Small intestine (tissue), 7 donors: ENCODE measurements around the gene USE1. TPM values are rescaled to one million over a fixed set of nuclear protein-coding genes. Genes with fewer than 3 reads are reported as not detected.

Source experiments
- DNase-seq, 2 donors: peaks; one replicate each; pipeline versions ENCODE4 v3.0.0 to v3.0.0-alpha.2; 2013
- FAIRE-seq: peaks from 2 replicates; lab custom pipeline; 2012; peaks lifted over from hg19 to GRCh38; lab: Jason Lieb, UNC
- H3K27ac ChIP-seq, 3 donors: one replicate each; pipeline ENCODE4 v1.5.1; 2013; ENCODE audit warnings: low read length in 2 of 3, mild to moderate bottlenecking in 2 of 3, control low read depth in 1 of 3, inconsistent platforms in 1 of 3, low read depth in 1 of 3, moderate library complexity in 1 of 3
- H3K27me3 ChIP-seq, 3 donors: one replicate each; pipeline ENCODE4 v1.6.1; 2013; ENCODE audit warnings: low read length in 3 of 3, inconsistent platforms in 1 of 3; ENCODE audit not compliant: control insufficient read depth in 3 of 3, insufficient read depth in 3 of 3
- H3K36me3 ChIP-seq, 3 donors: one replicate each; pipeline ENCODE4 v1.6.1; 2013; ENCODE audit warnings: low read length in 3 of 3, inconsistent platforms in 1 of 3, low read depth in 1 of 3, mild to moderate bottlenecking in 1 of 3, moderate library complexity in 1 of 3; ENCODE audit not compliant: control insufficient read depth in 3 of 3, insufficient read depth in 2 of 3
- H3K4me1 ChIP-seq, 3 donors: one replicate each; pipeline ENCODE4 v1.6.1; 2013; ENCODE audit warnings: low read length in 2 of 3, inconsistent platforms in 1 of 3, low read depth in 1 of 3, mild to moderate bottlenecking in 1 of 3, moderate library complexity in 1 of 3; ENCODE audit not compliant: control insufficient read depth in 3 of 3, insufficient read depth in 2 of 3
- H3K4me3 ChIP-seq, 3 donors: one replicate each; pipeline ENCODE4 v1.5.1; 2013; ENCODE audit warnings: low read length in 3 of 3, control low read depth in 1 of 3, inconsistent platforms in 1 of 3, low read depth in 1 of 3, mild to moderate bottlenecking in 1 of 3, moderate library complexity in 1 of 3
- H3K9me3 ChIP-seq, 2 donors: one replicate each; pipeline ENCODE4 v1.6.1; 2013; ENCODE audit warnings: low read depth in 1 of 2, low read length in 1 of 2; ENCODE audit not compliant: control insufficient read depth in 2 of 2, insufficient read depth in 1 of 2
- WGBS, 3 donors: extraction: QIAGEN DNeasy Blood & Tissue Kit; methylation state at CpG; one replicate each; pipeline ENCODE4 v1.1.7; 2013; 5-methylcytosine and 5-hydroxymethylcytosine counted together
- polyA plus RNA-seq, 4 donors: library from polyadenylated mRNA; stranded (reverse) in 3 of 4; unstranded in 1 of 4; fragments of 200-250 nt in 3 of 4; fragments of 120-200 nt in 1 of 4; gene quantifications; one replicate each; pipeline versions ENCODE4 v1.2.1 to v1.2.3, GENCODE V29; 2013
- donor health status: healthy with polysubstance abuse.
- donor health status: control.
- donor health status: control.
- donor health status: Bipolar disorder and iron deficiency.
- donor health status: healthy.

The USE1 gene
- polyA plus RNA-seq, 4 donors, result 31.7 to 40.5 (median 37.2) TPM

- no peak for FAIRE-seq
- no peak overlapping the region for H3K27ac ChIP-seq
- WGBS, 3 donors, result 71 to 89% (median 82%) methylated on average over 16 of the region's 16 CpGs
- H3K27me3 ChIP-seq, result no peaks in the 10 kb centered on the region
- H3K4me3 ChIP-seq, result no peak overlapping the region
- H3K9me3 ChIP-seq, result peaks cover 0 to 15% of the 10 kb centered on the region in 2 donors
- H3K4me1 ChIP-seq, result no peaks in the 10 kb centered on the region
- no peaks in the 10 kb centered on the region for H3K36me3 ChIP-seq
- no peak for DNase-seq
These were observed 47.4 kb downstream of the USE1 start for GRCh38 chr19:17262557-17262956.

- WGBS, 3 donors, result 82 to 84% (median 84%) methylated on average over 23 of the region's 23 CpGs
- H3K4me3 ChIP-seq, result peak overlapping the region in 1 of 3 donors; percentile 17
These were observed 48.8 kb downstream of the USE1 start for GRCh38 chr19:17263712-17264640.

GRCh38 chr19:17264641-17264979, 49.5 kb downstream of the USE1 start, which contains the start of gene USHBP1:
Gene USHBP1 (minus strand): TSS chr19:17264745. CDS start chr19:17264299, 446 bp downstream.
- no peak for DNase-seq
- peaks cover 3 to 9% (median 6%) of the 10 kb centered on the region in 3 donors for H3K4me1 ChIP-seq
- H3K36me3 ChIP-seq, result peaks cover 0 to 9% (median 0%) of the 10 kb centered on the region in 3 donors
- peak within 1 kb of the TSS in 1 of 3 donors; percentile 60 for H3K27ac ChIP-seq
- FAIRE-seq, result no peak
- WGBS, 3 donors, result 37 to 59% (median 45%) methylated on average over 5 of the region's 5 CpGs
- peak within 1 kb of the TSS in 1 of 3 donors; percentile 17 for H3K4me3 ChIP-seq
- peaks cover 0 to 6% of the 10 kb centered on the region in 2 donors for H3K9me3 ChIP-seq
- no peaks in the 10 kb centered on the region for H3K27me3 ChIP-seq

More at GRCh38 chr19:17263712-17264640, 48.8 kb downstream of the USE1 start:
- Histone ChIP-seq H3K36me3 (peaks cover 0 to 4% (median 0%) of the 10 kb centered on the region in 3 donors), H3K4me1 (peaks cover 3 to 8% (median 6%) of the 10 kb centered on the region in 3 donors), H3K27ac (peak overlapping the region in 1 of 3 donors; percentile 18), H3K27me3 (no peaks in the 10 kb centered on the region), H3K9me3 (peaks cover 0 to 12% of the 10 kb centered on the region in 2 donors)
- no peak for FAIRE-seq
- no peak for DNase-seq

GRCh38 chr19:17266026-17266425, 50.9 kb downstream of the USE1 start:
- Histone ChIP-seq H3K27me3 (no peaks in the 10 kb centered on the region), H3K9me3 (no peaks in the 10 kb centered on the region), H3K36me3 (peaks cover 0 to 16% (median 2%) of the 10 kb centered on the region in 3 donors), H3K4me1 (peaks cover 3 to 9% (median 6%) of the 10 kb centered on the region in 3 donors), H3K27ac (no peak overlapping the region), H3K4me3 (no peak overlapping the region)
- WGBS, 3 donors, result 83 to 90% (median 88%) methylated on average over 7 of the region's 7 CpGs
- DNase-seq (no peak), FAIRE-seq (no peak)

GRCh38 chr19:17266589-17266974, 51.4 kb downstream of the USE1 start:
- H3K27ac ChIP-seq, result peak overlapping the region in 1 of 3 donors; percentile 61
- no peak for FAIRE-seq
- no peak overlapping the region for H3K4me3 ChIP-seq
- WGBS, 3 donors, result 63 to 85% (median 78%) methylated on average over 12 of the region's 12 CpGs
- DNase-seq, result no peak
- no peaks in the 10 kb centered on the region for H3K9me3 ChIP-seq
- no peaks in the 10 kb centered on the region for H3K27me3 ChIP-seq
- peaks cover 0 to 22% (median 2%) of the 10 kb centered on the region in 3 donors for H3K36me3 ChIP-seq
- H3K4me1 ChIP-seq, result peaks cover 3 to 9% (median 6%) of the 10 kb centered on the region in 3 donors

GRCh38 chr19:17266975-17267788, 52.0 kb downstream of the USE1 start, which contains the start of gene BABAM1:
Gene BABAM1 (plus strand): TSS chr19:17267443. CDS start chr19:17268807, 1,364 bp downstream.
- 0% methylated on average over 27 of the region's 27 CpGs for WGBS, 3 donors
- Histone ChIP-seq H3K4me1 (peaks cover 3 to 9% (median 6%) of the 10 kb centered on the region in 3 donors), H3K36me3 (peaks cover 0 to 28% (median 2%) of the 10 kb centered on the region in 3 donors), H3K27ac (peak within 1 kb of the TSS in 2 of 3 donors; percentile 56 to 85), H3K4me3 (peak within 1 kb of the TSS; percentile 61 to 90 (median 78)), H3K9me3 (no peaks in the 10 kb centered on the region), H3K27me3 (no peaks in the 10 kb centered on the region)
- DNase-seq (peak; percentile 97 to 99), FAIRE-seq (peak; percentile 92)

- Histone ChIP-seq H3K27me3 (no peaks in the 10 kb centered on the region), H3K36me3 (peaks cover 0 to 39% (median 2%) of the 10 kb centered on the region in 3 donors), H3K4me3 (no peak overlapping the region), H3K9me3 (no peaks in the 10 kb centered on the region), H3K27ac (no peak overlapping the region), H3K4me1 (peaks cover 3 to 9% (median 6%) of the 10 kb centered on the region in 3 donors)
- WGBS, 3 donors, result 94 to 97% (median 97%) methylated on average over 12 to 13 of the region's 13 CpGs
- DNase-seq (no peak), FAIRE-seq (no peak)
These were observed 53.6 kb downstream of the USE1 start for GRCh38 chr19:17268754-17269153.
